ENCODE measurements around the gene TBC1D2B. TPM values are rescaled to one million over a fixed set of nuclear protein-coding genes. Genes with fewer than 3 reads are reported as not detected.
A peak's percentile ranks its signal among the peaks of the same experiment; 100 is the strongest.
"Not testable (repeated sequence)": the region's sequence is repeated elsewhere in the genome, so short reads cannot be mapped to it uniquely, and the experiment has no call there.

The TBC1D2B gene
- total RNA-seq, 2 experiments from 2014 or later = 57.1 to 60.3 TPM

DNA sequence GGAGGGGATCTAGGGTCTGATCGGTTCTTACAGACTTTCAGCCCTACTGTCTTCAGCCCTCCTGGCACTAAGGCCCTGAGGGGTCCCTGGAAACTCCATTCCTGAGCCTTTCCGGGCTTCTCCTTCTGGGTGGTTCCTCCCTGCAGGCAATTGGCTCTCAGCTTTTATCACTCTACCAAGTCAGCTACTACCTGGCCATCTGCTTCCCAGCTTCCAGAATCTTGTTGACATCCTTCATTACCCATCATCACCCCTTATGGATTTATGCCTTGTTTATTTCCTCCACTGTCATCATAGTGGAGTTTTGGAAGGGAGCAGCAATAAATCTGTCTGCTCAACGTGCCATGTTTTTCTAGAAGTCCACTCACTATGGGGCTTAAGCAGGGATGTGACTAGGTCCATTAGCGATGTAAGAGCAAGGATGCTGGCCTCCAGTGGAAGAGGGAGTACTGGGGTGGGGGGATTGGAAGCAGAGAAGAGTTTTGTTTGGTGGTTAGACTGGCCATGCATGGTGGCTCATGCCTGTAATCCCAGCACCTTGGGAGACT is 106.6 kb downstream of the TBC1D2B start:
- CTCF ChIA-PET; H3K9me3 Mint-ChIP-seq; H3K36me3 Mint-ChIP-seq (ENCODE audit: low read depth); DNase-seq; H3K27ac Mint-ChIP-seq; H3K27me3 Mint-ChIP-seq (ENCODE audit: low read depth); H3K4me3 Mint-ChIP-seq; H3K4me1 Mint-ChIP-seq (ENCODE audit: low read depth): not testable (repeated sequence)
- intact Hi-C loops (cut with micrococcal nuclease) = loop anchor here (10.0 kb wide), 1 partner anchor 804 kb away; no protein-coding TSS in a partner anchor

DNA sequence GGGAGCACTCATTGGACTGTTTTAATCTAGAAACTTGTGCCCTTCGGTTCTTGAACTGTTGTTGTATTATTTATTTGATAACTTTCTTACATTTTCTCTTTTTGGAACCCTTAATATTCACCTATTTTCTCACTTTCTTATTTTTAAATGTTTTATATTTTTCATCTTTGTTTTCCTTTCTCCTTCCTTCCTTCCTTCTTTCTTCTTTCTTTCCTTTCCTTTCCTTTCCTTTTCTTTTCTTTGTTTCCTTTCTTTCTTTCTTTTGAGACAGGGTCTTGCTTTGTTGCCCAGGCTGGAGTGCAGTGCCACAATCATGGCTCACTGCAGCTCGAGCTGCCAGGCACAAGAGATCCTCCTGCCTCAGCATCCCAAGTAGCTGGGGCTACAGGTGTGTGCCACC is 108.5 kb downstream of the TBC1D2B start:
- Mint-ChIP-seq H3K4me3 (no peak overlapping the region), H3K27me3 (ENCODE audit: low read depth) (no peaks in the 10 kb centered on the region), H3K27ac (no peak overlapping the region), H3K9me3 (peaks cover 7% of the 10 kb centered on the region), H3K36me3 (ENCODE audit: low read depth) (no peaks in the 10 kb centered on the region), H3K4me1 (ENCODE audit: low read depth) (no peaks in the 10 kb centered on the region)
- CTCF ChIA-PET = interaction anchor here (0.6 to 4.4 kb wide), 3 partner anchors 25 to 140 kb away, joined by 3 to 115 read pairs (median 4); no protein-coding TSS in a partner anchor
- no peak for DNase-seq
- intact Hi-C loops (cut with micrococcal nuclease) = loop anchor here (5.0 kb wide), 1 partner anchor 63 kb away; no protein-coding TSS in a partner anchor

DNA sequence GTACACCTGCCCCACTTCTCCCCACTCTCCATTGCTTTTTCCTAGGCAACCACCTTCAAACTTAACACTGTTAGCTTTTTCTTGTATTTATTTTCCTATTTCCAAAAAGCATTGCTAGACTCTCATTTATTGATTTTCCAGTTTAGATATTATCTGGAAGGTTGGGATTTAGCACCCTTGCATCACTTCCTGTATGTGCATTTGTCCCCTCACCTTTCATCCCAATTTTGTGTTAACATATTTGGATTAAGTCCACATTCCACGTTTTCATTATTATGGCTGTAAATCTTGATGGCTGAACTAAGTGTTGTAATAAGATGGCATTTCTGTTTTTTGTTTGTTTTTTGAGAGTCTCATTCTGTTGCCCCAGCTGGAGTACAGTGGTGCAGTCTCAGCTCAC is 109.7 kb downstream of the TBC1D2B start:
- Mint-ChIP-seq H3K36me3 (ENCODE audit: low read depth) (no peaks in the 10 kb centered on the region), H3K27ac (no peak overlapping the region), H3K9me3 (peaks cover 7% of the 10 kb centered on the region), H3K4me3 (no peak overlapping the region), H3K27me3 (ENCODE audit: low read depth) (no peaks in the 10 kb centered on the region), H3K4me1 (ENCODE audit: low read depth) (no peaks in the 10 kb centered on the region)
- CTCF ChIA-PET = interaction anchor here (0.7 to 4.4 kb wide), 8 partner anchors 10 to 277 kb away, joined by 3 to 115 read pairs (median 6); no protein-coding TSS in a partner anchor
- intact Hi-C loops (cut with micrococcal nuclease) = loop anchor here (1.0 to 5.0 kb wide), 2 partner anchors 65 to 141 kb away; no protein-coding TSS in a partner anchor
- no peak for DNase-seq

DNA sequence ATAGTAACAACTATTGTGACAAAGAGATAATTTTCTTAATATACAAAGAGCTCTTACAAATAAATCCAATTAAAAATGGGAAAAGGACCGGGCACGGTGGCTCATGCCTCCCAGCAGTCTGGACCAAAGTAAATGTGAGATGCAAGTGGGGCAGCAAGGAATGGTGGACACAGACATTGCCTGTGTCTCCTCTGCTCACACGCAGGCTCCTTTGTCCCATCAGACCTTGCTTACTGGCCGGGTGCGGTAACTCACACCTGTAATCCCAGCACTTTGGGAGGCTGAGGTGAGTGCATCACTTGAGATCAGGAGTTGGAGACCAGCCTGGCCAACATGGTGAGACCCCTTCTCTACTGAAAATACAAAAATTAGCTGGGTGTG is 110.3 kb downstream of the TBC1D2B start:
- not testable (repeated sequence) for H3K9me3 Mint-ChIP-seq; H3K36me3 Mint-ChIP-seq (ENCODE audit: low read depth); DNase-seq; H3K4me3 Mint-ChIP-seq; H3K4me1 Mint-ChIP-seq (ENCODE audit: low read depth); H3K27me3 Mint-ChIP-seq (ENCODE audit: low read depth); H3K27ac Mint-ChIP-seq
- intact Hi-C loops (cut with micrococcal nuclease) = loop anchor here (1.0 to 5.0 kb wide), 2 partner anchors 65 to 141 kb away; no protein-coding TSS in a partner anchor
- CTCF ChIA-PET = interaction anchor here (0.7 to 4.4 kb wide), 16 partner anchors 8 to 278 kb away, joined by 3 to 115 read pairs (median 4); no protein-coding TSS in a partner anchor

DNA sequence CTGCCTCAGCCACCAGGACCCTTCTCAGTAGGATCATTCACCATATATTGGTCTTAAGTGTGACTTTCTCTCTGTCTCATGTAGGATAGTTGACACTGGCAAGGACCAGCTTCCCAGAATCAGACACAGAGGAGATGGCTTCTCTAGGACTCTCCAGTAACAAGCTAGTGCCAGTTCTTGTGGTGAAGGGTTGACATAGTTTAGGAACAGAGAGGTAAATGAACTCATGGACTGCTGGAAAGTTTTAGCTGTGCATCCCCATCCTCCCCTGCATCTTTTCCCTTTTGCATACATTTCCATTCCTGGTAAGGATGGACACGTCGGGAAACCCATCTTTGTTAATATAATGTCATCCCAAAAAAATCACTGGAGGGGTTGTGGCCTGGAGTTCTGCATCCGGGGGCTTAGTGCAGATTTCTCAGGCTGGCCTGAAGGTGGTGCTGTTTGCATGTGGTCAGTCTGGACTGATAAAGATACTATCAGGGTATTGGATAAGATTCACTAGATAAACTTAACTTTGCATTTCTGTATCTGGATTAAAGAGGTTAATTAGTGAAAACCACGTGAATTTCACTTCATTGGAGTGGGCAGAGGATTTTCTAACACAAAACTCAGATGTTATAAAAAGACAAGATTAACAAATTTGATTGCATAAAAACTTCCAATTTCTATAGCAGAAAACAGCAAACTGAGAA is 110.8 kb downstream of the TBC1D2B start:
- no peak overlapping the region for H3K27ac Mint-ChIP-seq
- no peaks in the 10 kb centered on the region for H3K36me3 Mint-ChIP-seq (ENCODE audit: low read depth)
- no peaks in the 10 kb centered on the region for H3K27me3 Mint-ChIP-seq (ENCODE audit: low read depth)
- H3K4me1 Mint-ChIP-seq (ENCODE audit: low read depth) = no peaks in the 10 kb centered on the region
- peak; percentile 76 for DNase-seq
- no peak overlapping the region for H3K4me3 Mint-ChIP-seq
- CTCF ChIA-PET = interaction anchor here (0.6 to 4.4 kb wide), 17 partner anchors 8 to 278 kb away, joined by 3 to 115 read pairs (median 5); no protein-coding TSS in a partner anchor
- peaks cover 7% of the 10 kb centered on the region for H3K9me3 Mint-ChIP-seq
- intact Hi-C loops (cut with micrococcal nuclease) = loop anchor here (1.0 to 5.0 kb wide), 2 partner anchors 66 to 142 kb away; no protein-coding TSS in a partner anchor

DNA sequence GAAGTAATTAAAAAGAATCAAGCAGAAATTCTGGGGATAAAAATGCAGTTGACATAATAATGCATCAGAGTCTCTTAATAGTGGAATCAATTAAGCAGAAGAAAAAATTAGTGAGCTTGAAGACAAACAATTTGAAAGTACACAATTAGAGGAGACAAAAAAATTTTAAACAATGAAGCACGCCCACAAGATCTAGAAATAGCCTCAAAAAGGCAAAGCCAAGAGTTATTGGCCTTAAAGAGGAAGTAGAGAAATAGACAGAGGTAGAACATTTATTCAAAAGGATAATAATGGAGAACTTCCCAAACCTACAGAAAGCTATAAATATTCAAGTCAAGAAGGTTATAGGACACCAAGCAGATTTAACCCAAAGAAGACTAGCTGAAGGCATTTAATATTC is 113.3 kb downstream of the TBC1D2B start:
- H3K27me3 Mint-ChIP-seq (ENCODE audit: low read depth) = no peaks in the 10 kb centered on the region
- intact Hi-C loops (cut with micrococcal nuclease) = no loop called here

DNA sequence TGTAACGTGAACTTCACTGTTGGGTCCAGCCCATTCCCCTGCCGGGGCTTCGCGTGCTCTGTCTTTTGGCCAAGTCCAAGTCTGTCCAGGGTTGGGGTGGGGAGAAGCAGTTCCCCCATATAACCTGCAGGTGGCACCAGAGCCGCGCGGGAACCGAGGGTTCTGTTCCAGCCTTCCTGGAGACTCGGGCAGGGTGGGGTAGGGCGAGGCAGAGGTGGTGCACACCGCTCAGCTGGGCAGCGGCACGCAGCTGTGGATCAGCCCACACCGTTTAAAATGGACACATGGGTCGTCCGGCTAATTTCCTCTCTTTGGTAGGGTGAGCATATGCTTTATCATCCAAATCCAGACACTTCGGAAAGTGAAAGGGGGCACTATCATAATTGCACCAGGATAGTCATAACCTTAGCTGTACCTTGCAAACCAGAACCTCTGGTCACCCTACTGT is 118.1 kb downstream of the TBC1D2B start:
- peaks cover under 1% of the 10 kb centered on the region for H3K4me1 Mint-ChIP-seq (ENCODE audit: low read depth)
- intact Hi-C loops (cut with micrococcal nuclease) = loop anchor here (1.0 to 5.0 kb wide), 4 partner anchors 47 to 281 kb away; no protein-coding TSS in a partner anchor
- H3K4me3 Mint-ChIP-seq = peak overlapping the region; percentile 17
- H3K36me3 Mint-ChIP-seq (ENCODE audit: low read depth) = no peaks in the 10 kb centered on the region
- no peak overlapping the region for H3K27ac Mint-ChIP-seq
- peaks cover 3% of the 10 kb centered on the region for H3K27me3 Mint-ChIP-seq (ENCODE audit: low read depth)
- CTCF ChIA-PET = interaction anchor here (0.7 to 6.1 kb wide), 24 partner anchors 8 to 628 kb away, joined by 3 to 78 read pairs (median 3); no protein-coding TSS in a partner anchor
- DNase-seq = peak; percentile 85
- no peaks in the 10 kb centered on the region for H3K9me3 Mint-ChIP-seq

More for the DNA sequence above, 113.3 kb downstream of the TBC1D2B start:
- CTCF ChIA-PET = interaction anchor here (0.6 to 1.7 kb wide), 6 partner anchors 53 to 231 kb away, joined by 3 to 26 read pairs (median 4); no protein-coding TSS in a partner anchor
- H3K4me3 Mint-ChIP-seq = no peak overlapping the region
- peaks cover 7% of the 10 kb centered on the region for H3K9me3 Mint-ChIP-seq
- H3K36me3 Mint-ChIP-seq (ENCODE audit: low read depth) = no peaks in the 10 kb centered on the region
- no peak for DNase-seq
- no peaks in the 10 kb centered on the region for H3K4me1 Mint-ChIP-seq (ENCODE audit: low read depth)
- no peak overlapping the region for H3K27ac Mint-ChIP-seq

DNA sequence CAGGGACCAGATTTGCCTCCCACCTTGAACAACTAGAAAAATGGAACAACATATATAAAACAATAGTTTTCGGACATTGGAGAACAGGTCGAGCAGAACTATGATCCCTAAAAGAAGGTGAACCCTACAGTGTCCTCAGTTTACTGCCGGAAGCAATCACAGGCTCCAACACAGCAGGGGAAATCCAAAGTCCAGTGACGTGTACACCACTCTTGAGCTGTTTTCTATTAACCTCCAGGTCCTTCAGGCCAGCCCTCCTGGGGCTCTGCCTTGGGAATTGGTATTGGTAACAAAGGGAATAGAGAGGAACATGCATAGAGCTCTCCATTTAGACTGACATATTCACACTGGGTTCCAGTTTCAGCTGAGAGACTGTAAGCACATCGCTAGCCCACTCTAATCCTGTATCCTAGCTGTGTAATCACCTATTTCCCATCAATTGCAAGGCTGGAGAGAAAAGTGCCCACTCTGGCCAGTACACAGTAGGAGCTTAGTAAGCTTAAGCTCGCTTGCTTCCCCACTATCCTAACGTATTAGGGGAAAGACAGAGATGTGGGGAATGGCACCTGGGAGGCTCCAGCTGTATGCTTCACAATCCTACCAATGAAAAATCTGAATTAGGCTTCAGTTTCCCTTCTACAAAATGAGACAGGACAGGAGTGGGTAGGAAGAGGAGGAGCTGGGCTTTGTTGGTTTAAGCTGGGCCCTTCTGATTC is 118.6 kb downstream of the TBC1D2B start:
- H3K36me3 Mint-ChIP-seq (ENCODE audit: low read depth); H3K4me3 Mint-ChIP-seq; H3K27ac Mint-ChIP-seq; DNase-seq; H3K27me3 Mint-ChIP-seq (ENCODE audit: low read depth); H3K9me3 Mint-ChIP-seq; H3K4me1 Mint-ChIP-seq (ENCODE audit: low read depth): not testable (repeated sequence)
- intact Hi-C loops (cut with micrococcal nuclease) = loop anchor here (1.0 to 5.0 kb wide), 4 partner anchors 47 to 282 kb away; no protein-coding TSS in a partner anchor
- CTCF ChIA-PET = interaction anchor here (0.6 to 6.1 kb wide), 22 partner anchors 8 to 894 kb away, joined by 3 to 78 read pairs (median 3); no protein-coding TSS in a partner anchor

DNA sequence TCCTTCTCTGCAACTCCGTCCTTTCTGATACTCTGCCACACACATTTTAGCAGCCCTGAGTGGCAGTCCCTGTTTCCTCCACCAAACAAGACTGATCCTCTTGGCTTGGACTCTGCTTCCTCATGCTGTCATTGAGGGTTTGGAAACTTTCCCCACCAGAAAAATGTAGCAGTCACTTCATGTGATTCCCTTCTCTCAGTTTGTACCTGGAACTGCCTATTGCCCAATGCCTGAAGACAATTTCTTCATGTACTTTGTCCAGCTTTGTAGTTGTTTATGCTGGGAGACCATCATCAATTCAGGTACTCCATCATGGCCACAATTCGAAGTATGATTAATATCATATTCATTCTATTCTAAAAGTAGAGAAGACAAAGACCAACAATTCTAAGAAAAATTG is 119.5 kb downstream of the TBC1D2B start:
- DNase-seq; H3K36me3 Mint-ChIP-seq (ENCODE audit: low read depth); H3K27me3 Mint-ChIP-seq (ENCODE audit: low read depth); H3K27ac Mint-ChIP-seq; H3K4me3 Mint-ChIP-seq; H3K4me1 Mint-ChIP-seq (ENCODE audit: low read depth); H3K9me3 Mint-ChIP-seq: not testable (repeated sequence)
- intact Hi-C loops (cut with micrococcal nuclease) = loop anchor here (2.0 to 5.0 kb wide), 2 partner anchors 46 to 283 kb away; no protein-coding TSS in a partner anchor
- CTCF ChIA-PET = interaction anchor here (0.7 to 6.1 kb wide), 4 partner anchors 9 to 238 kb away, joined by 3 to 78 read pairs (median 4); no protein-coding TSS in a partner anchor

DNA sequence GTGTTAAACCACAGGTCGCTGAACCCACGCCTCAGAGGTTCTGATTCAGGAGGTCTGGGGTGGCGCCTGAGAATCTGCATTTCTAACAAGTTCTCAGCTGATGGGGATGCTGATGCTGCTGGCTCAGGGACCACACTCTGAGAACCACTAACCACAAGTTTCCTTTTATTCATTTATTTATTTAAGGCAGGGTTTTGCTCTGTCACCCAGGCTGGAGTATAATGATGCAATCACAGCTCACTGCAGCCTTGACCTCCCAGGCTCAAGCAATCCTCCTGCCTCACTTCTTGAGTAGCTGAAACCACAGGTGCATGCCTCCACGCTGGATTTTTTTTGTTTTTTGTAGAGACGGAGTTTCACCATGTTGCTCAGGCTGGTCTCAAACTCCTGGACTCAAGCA is 123.6 kb downstream of the TBC1D2B start:
- H3K4me3 Mint-ChIP-seq; H3K9me3 Mint-ChIP-seq; intact Hi-C loops (cut with micrococcal nuclease); H3K27me3 Mint-ChIP-seq (ENCODE audit: low read depth); H3K4me1 Mint-ChIP-seq (ENCODE audit: low read depth); H3K27ac Mint-ChIP-seq; H3K36me3 Mint-ChIP-seq (ENCODE audit: low read depth): not testable (repeated sequence)
- CTCF ChIA-PET = interaction anchor here (1.1 kb wide), 1 partner anchor 44 kb away, joined by 5 read pairs; no protein-coding TSS in a partner anchor
- peak; percentile 57 for DNase-seq

DNA sequence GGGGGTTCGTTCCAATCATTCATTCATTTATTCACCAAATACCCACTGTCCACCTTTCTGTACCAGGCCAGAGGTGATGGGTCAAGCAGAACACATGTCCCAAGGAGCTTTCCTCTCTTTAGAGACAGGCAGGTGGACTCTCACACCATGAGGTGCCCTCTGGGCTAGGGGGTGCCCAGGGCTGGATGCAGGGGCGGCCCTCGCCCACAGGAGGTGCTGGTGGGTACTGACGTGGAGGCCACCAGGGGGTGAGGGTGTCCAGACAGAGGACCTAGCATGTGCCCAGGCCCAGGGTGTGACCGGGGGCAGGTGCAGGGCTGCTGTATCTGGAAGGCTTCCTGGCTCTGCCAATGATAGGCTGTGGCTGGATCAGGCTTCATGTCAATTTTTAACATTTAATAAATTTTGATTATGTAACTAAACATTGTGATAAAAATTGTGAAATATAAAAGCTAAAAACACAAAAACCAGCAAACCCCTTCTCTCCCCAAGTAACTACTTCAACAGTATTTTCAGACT is 124.5 kb downstream of the TBC1D2B start:
- DNase-seq = peak; percentile 24
- H3K27ac Mint-ChIP-seq; CTCF ChIA-PET; H3K9me3 Mint-ChIP-seq; intact Hi-C loops (cut with micrococcal nuclease); H3K27me3 Mint-ChIP-seq (ENCODE audit: low read depth); H3K36me3 Mint-ChIP-seq (ENCODE audit: low read depth); H3K4me3 Mint-ChIP-seq; H3K4me1 Mint-ChIP-seq (ENCODE audit: low read depth): not testable (repeated sequence)

Measured in activated naive CD4-positive, alpha-beta T cell treated with anti-CD3 and anti-CD28 coated beads for 36 hours (primary cell).